Thoracic aorta (tissue), 2 donors: Measurements from ENCODE around the gene PTPN11. TPM values are rescaled to one million over a fixed set of nuclear protein-coding genes. Genes with fewer than 3 reads are reported as not detected.

Experiments used
- ATAC-seq: fragments of 150-250 bp; one replicate; pipeline ENCODE4 v1.8.0; 2017; ENCODE audit warnings: low read depth; ENCODE audit not compliant: insufficient number of reproducible peaks, low FRiP score
- DNase-seq: peaks from one replicate; pipeline ENCODE4 v3.0.0-alpha.2; 2020; ENCODE audit warnings: low spot score
- H3K27ac ChIP-seq, 2 donors: fragments of 200-600 bp; sonication (generic); 1 replicate in 1 of 2; 2 replicates in 1 of 2; pipeline ENCODE4 v1.5.1; 2016; ENCODE audit warnings: mild to moderate bottlenecking in 2 of 2, moderate library complexity in 2 of 2
- H3K27me3 ChIP-seq: fragments of 200-600 bp; sonication (generic); replicated peaks from 2 replicates; pipeline ENCODE4 v1.6.0; 2016; ENCODE audit warnings: mild to moderate bottlenecking; ENCODE audit not compliant: insufficient read depth
- H3K36me3 ChIP-seq: fragments of 200-600 bp; sonication (generic); one replicate; pipeline ENCODE4 v1.5.1; 2016
- H3K4me1 ChIP-seq, 2 donors: fragments of 200-600 bp; sonication (generic); 1 replicate in 1 of 2; 2 replicates in 1 of 2; pipeline versions ENCODE4 v1.5.1 to v1.6.0; 2016; ENCODE audit warnings: low read depth in 2 of 2, mild to moderate bottlenecking in 1 of 2; ENCODE audit not compliant: control insufficient read depth in 1 of 2
- H3K4me3 ChIP-seq: fragments of 200-600 bp; sonication (generic); 2 replicates; pipeline ENCODE4 v1.5.1; 2016; ENCODE audit warnings: mild to moderate bottlenecking
- H3K9me3 ChIP-seq: fragments of 200-600 bp; sonication (generic); 2 replicates; pipeline ENCODE4 v1.5.1; 2016
- total RNA-seq, 2 donors: library from RNA; depleted of rRNA; stranded (reverse); fragments of >200 nt; gene quantifications; one replicate each; pipeline versions ENCODE4 v1.1.0 to v1.2.3, GENCODE V29; 2016
- TF ChIP-seq, protein P1 (sequence below): fragments of 200-600 bp; sonication (generic); IDR thresholded peaks from one replicate; pipeline ENCODE4 v1.5.1; 2019; ENCODE audit warnings: antibody characterized with exemption

The PTPN11 gene
- total RNA-seq, 2 donors from 2014 or later, result 98.6 to 126 TPM

DNA sequence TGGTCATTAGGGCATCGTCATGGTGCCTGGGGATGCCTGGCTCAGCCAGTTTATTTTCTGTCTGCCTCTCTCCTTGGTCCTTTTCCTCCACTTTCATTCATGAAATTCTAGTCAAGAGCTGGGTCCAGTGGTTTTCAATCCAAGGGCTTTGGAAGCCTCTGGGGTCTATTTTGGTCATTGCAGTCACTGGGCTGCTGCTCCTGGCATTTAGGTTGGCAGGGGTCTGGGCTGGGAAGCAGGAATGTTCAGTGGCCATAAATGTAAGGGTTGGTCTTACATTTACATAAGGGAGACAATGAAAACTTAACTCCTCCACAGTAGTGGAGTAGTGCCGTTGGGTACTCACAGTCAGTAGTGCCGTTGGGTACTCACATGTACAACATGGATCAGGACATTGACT is 48.1 kb downstream of the PTPN11 start:
- no peak for ATAC-seq
- no peak for DNase-seq
- TF ChIP-seq, protein P1, sequence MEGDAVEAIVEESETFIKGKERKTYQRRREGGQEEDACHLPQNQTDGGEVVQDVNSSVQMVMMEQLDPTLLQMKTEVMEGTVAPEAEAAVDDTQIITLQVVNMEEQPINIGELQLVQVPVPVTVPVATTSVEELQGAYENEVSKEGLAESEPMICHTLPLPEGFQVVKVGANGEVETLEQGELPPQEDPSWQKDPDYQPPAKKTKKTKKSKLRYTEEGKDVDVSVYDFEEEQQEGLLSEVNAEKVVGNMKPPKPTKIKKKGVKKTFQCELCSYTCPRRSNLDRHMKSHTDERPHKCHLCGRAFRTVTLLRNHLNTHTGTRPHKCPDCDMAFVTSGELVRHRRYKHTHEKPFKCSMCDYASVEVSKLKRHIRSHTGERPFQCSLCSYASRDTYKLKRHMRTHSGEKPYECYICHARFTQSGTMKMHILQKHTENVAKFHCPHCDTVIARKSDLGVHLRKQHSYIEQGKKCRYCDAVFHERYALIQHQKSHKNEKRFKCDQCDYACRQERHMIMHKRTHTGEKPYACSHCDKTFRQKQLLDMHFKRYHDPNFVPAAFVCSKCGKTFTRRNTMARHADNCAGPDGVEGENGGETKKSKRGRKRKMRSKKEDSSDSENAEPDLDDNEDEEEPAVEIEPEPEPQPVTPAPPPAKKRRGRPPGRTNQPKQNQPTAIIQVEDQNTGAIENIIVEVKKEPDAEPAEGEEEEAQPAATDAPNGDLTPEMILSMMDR, result no peak
- Histone ChIP-seq H3K4me1 (peaks cover 0 to 5% of the 10 kb centered on the region in 2 donors), H3K9me3 (no peaks in the 10 kb centered on the region), H3K27me3 (no peaks in the 10 kb centered on the region), H3K36me3 (peaks cover 7% of the 10 kb centered on the region), H3K4me3 (no peak overlapping the region), H3K27ac (no peak overlapping the region)

DNA sequence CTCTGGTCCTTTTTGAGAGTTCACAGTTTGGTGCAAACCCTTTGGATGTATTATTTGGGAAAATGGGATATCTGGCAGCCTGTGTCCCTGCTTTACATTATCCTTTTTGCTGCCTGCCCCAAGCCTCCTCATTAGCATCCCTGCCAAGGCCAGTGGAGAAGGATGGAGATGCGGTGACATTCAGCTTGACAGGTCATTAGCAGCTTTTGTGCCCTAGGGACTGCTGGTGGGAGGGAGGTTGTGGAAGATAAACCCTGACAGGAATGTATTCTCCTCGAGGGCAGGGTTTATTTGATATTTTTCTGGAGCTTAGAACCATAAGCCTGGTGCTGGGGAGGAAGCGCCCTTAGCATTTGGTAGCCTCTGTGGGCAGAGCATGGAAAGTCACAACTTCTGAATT is 49.3 kb downstream of the PTPN11 start:
- DNase-seq (no peak), ATAC-seq (no peak)
- H3K4me3 ChIP-seq, result no peak overlapping the region
- peaks cover 0 to 5% of the 10 kb centered on the region in 2 donors for H3K4me1 ChIP-seq
- H3K27me3 ChIP-seq, result no peaks in the 10 kb centered on the region
- H3K9me3 ChIP-seq, result no peaks in the 10 kb centered on the region
- TF ChIP-seq, protein P1, result no peak
- H3K27ac ChIP-seq, result no peak overlapping the region
- H3K36me3 ChIP-seq, result peaks cover 13% of the 10 kb centered on the region

DNA sequence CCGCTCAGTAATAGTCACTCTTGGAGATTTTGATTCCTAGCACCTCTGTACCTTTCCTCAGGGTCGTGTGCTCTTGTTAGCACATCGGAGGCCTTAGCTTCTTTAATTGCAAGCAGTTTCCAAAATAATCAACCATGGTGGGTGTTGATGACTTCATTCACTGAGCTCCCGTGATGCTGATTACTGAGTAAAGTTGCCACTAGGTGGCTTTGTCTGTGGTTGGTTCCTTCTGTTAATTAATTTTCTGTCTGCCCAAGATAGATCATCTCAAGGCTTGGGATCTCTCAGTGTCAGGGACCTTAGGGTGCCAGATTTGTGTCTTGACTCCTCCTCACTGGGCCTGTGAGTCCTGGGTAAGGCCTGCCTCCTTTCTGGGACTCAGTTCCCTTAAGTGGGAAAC is 54.3 kb downstream of the PTPN11 start:
- Histone ChIP-seq H3K4me1 (peaks cover 0 to 5% of the 10 kb centered on the region in 2 donors), H3K27ac (no peak overlapping the region), H3K27me3 (no peaks in the 10 kb centered on the region), H3K9me3 (no peaks in the 10 kb centered on the region), H3K4me3 (no peak overlapping the region), H3K36me3 (peaks cover 36% of the 10 kb centered on the region)
- ATAC-seq (no peak), DNase-seq (no peak)
- TF ChIP-seq, protein P1, result no peak

DNA sequence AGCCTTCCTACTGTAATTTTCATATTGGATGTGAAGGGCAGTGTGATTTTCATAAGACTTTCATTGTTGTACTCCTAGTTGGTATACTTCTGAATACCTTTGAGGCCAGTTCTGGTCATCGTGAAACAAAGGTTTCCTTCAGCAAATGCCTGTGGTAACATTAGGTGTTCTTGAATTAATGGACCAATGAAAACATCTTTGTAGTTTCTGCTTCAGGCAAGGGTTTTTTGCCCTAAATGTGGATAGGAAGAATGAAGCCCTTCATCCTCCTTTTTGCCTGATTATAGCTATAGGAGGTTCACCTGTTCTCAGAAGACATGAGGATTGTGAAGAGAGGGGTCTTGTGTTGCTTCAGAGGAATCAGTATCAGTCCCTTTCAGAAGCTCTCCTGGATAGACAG is 60.7 kb downstream of the PTPN11 start:
- peaks cover 58% of the 10 kb centered on the region for H3K36me3 ChIP-seq
- no peaks in the 10 kb centered on the region for H3K9me3 ChIP-seq
- DNase-seq, result no peak
- no peaks in the 10 kb centered on the region for H3K27me3 ChIP-seq
- no peaks in the 10 kb centered on the region for H3K4me1 ChIP-seq
- H3K4me3 ChIP-seq, result no peak overlapping the region
- TF ChIP-seq, protein P1, result no peak
- no peak for ATAC-seq
- no peak overlapping the region for H3K27ac ChIP-seq

DNA sequence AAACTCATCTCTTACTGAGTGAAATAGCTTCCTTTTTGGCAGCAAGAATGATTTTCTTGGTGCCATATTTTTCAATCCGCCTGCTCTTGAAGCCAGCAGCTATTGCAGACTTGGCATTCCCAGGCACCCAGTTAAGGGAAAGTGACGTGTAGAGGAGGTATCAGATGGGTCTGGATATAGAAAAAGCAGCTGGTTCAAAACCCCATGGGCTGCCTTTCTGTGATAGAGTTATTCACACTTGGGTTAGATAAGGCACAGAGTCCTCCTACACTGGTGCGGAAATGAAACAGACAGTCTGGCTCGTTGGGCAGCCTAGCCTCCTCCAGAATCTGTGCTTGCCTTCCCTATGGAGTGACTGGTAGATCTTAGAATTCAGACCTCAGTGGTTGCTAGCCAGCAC is 62.2 kb downstream of the PTPN11 start:
- H3K4me1 ChIP-seq, result peaks cover 0 to 1% of the 10 kb centered on the region in 2 donors
- TF ChIP-seq, protein P1, result no peak
- H3K27ac ChIP-seq, result no peak overlapping the region
- H3K36me3 ChIP-seq, result peaks cover 54% of the 10 kb centered on the region
- DNase-seq, result no peak
- H3K4me3 ChIP-seq, result no peak overlapping the region
- no peak for ATAC-seq
- H3K9me3 ChIP-seq, result no peaks in the 10 kb centered on the region
- no peaks in the 10 kb centered on the region for H3K27me3 ChIP-seq
